ENCODE data around the gene GTPBP3. TPM values are rescaled to one million over a fixed set of nuclear protein-coding genes. Genes with fewer than 3 reads are reported as not detected.

Gene GTPBP3
- total and polyA plus RNA-seq, 10 donors, result 13.0 to 44.1 (median 24.6) TPM

- H3K4me3 ChIP-seq, result peak within 1 kb of the TSS; percentile 15 to 76 (median 49)
Measured at GRCh38 chr19:17376935-17377600, 39.7 kb downstream of the GTPBP3 start, which contains the start of gene PLVAP. Gene PLVAP, minus strand, starts transcription at chr19:17377342. Its CDS starts 54 bp downstream, at chr19:17377288.

GRCh38 chr19:17378271-17378670 lies 40.9 kb downstream of the GTPBP3 start:
- Histone ChIP-seq H3K4me3 (no peak overlapping the region), H3K27me3 (replicated peaks in 1 of 7) (peaks cover 0 to 32% (median 4%) of the 10 kb centered on the region in 7 donors), H3K4me1 (peaks cover 16 to 71% (median 38%) of the 10 kb centered on the region in 6 donors), H3K9me3 (peaks cover 0 to 5% (median 0%) of the 10 kb centered on the region in 8 donors), H3K27ac (peak overlapping the region in 5 of 8 donors; percentile 42 to 81 (median 67)), H3K36me3 (no peaks in the 10 kb centered on the region)
- intact Hi-C loops (cut with DNase I; ENCODE audit: low total_unique reads), result no loop called here
- 26 to 41% (median 33%) methylated on average over 10 to 13 of the region's 13 CpGs for WGBS, 5 donors
- no peak for TF ChIP-seq POLR2AphosphoS5 (IDR thresholded peaks at IDR 0.05)
- TF ChIP-seq CTCF (IDR thresholded peaks at IDR 0.05 in 8 of 11, conservative IDR thresholded peaks at IDR 0.05 in 3 of 11), result no peak
- TF ChIP-seq POLR2A (IDR thresholded peaks at IDR 0.05), result no peak
- DNase-seq, result no peak

More at GRCh38 chr19:17376935-17377600, 39.7 kb downstream of the GTPBP3 start, which contains the start of gene PLVAP:
- TF ChIP-seq POLR2A (IDR thresholded peaks at IDR 0.05) (peak in 1 of 3 donors; percentile 80), POLR2AphosphoS5 (IDR thresholded peaks at IDR 0.05) (peak; percentile 89 to 96 (median 91)), CTCF (IDR thresholded peaks at IDR 0.05 in 8 of 11, conservative IDR thresholded peaks at IDR 0.05 in 3 of 11) (peak in 6 of 11 experiments; percentile 33 to 52 (median 40))
- H3K27ac ChIP-seq, result peak within 1 kb of the TSS in 6 of 8 donors; percentile 47 to 81 (median 72)
- H3K4me1 ChIP-seq, result peaks cover 7 to 71% (median 29%) of the 10 kb centered on the region in 6 donors
- H3K36me3 ChIP-seq, result no peaks in the 10 kb centered on the region
- DNase-seq, result peak; percentile 87
- 31 to 44% (median 37%) methylated on average over 34 to 39 of the region's 39 CpGs for WGBS, 5 donors
- peaks cover 0 to 34% (median 4%) of the 10 kb centered on the region in 7 donors for H3K27me3 ChIP-seq (replicated peaks in 1 of 7)
- peaks cover 0 to 5% (median 0%) of the 10 kb centered on the region in 8 donors for H3K9me3 ChIP-seq
- intact Hi-C loops (cut with DNase I; ENCODE audit: low total_unique reads), result no loop called here

GRCh38 chr19:17379221-17379631 lies 41.9 kb downstream of the GTPBP3 start:
- peaks cover 18 to 71% (median 44%) of the 10 kb centered on the region in 6 donors for H3K4me1 ChIP-seq
- peaks cover 0 to 30% (median 4%) of the 10 kb centered on the region in 7 donors for H3K27me3 ChIP-seq (replicated peaks in 1 of 7)
- 18 to 32% (median 28%) methylated on average over 12 to 14 of the region's 14 CpGs for WGBS, 5 donors
- TF ChIP-seq CTCF (IDR thresholded peaks at IDR 0.05 in 8 of 11, conservative IDR thresholded peaks at IDR 0.05 in 3 of 11), result no peak
- no peak for TF ChIP-seq POLR2A (IDR thresholded peaks at IDR 0.05)
- peak; percentile 28 to 61 (median 48) for TF ChIP-seq POLR2AphosphoS5 (IDR thresholded peaks at IDR 0.05)
- intact Hi-C loops (cut with DNase I; ENCODE audit: low total_unique reads), result no loop called here
- peaks cover 0 to 5% (median 0%) of the 10 kb centered on the region in 8 donors for H3K9me3 ChIP-seq
- no peaks in the 10 kb centered on the region for H3K36me3 ChIP-seq
- peak; percentile 78 for DNase-seq
- no peak overlapping the region for H3K4me3 ChIP-seq
- H3K27ac ChIP-seq, result peak overlapping the region in 4 of 8 donors; percentile 2 to 43 (median 22)

All from spleen (tissue), 11 donors.